ENCODE data around the gene PRR16. TPM values are rescaled to one million over a fixed set of nuclear protein-coding genes. Genes with fewer than 3 reads are reported as not detected.

PRR16 gene
- total RNA-seq, 4 donors from 2014 or later: 1.8 to 3.9 (median 2.8) TPM; not detected in 1

DNA sequence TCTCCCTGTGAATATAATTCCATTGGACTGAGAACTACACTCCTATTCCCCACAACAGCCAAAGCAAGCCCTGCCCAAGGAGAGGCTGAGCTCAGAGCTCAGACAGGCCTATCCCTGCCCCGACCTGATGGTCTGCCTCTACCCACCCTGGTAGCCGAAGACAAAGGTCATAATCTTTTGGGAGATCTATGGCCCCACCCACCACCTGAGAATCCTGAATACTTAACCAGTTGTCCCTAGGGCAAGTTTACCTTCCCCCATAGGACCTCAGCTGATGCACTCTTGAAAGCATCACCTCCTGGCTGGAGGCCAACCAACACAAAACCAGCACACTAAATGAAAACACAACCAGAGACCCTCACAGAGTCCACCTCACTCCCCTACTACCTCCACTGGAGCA is 167.5 kb downstream of the PRR16 start:
- 62 to 79% methylated on average over 2 of the region's 2 CpGs for WGBS, 2 donors
- no peak for TF ChIP-seq POLR2A (IDR thresholded peaks at IDR 0.05)
- TF ChIP-seq, protein P1, sequence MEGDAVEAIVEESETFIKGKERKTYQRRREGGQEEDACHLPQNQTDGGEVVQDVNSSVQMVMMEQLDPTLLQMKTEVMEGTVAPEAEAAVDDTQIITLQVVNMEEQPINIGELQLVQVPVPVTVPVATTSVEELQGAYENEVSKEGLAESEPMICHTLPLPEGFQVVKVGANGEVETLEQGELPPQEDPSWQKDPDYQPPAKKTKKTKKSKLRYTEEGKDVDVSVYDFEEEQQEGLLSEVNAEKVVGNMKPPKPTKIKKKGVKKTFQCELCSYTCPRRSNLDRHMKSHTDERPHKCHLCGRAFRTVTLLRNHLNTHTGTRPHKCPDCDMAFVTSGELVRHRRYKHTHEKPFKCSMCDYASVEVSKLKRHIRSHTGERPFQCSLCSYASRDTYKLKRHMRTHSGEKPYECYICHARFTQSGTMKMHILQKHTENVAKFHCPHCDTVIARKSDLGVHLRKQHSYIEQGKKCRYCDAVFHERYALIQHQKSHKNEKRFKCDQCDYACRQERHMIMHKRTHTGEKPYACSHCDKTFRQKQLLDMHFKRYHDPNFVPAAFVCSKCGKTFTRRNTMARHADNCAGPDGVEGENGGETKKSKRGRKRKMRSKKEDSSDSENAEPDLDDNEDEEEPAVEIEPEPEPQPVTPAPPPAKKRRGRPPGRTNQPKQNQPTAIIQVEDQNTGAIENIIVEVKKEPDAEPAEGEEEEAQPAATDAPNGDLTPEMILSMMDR (IDR thresholded peaks at IDR 0.05): no peak
- DNase-seq (ENCODE audit: low spot score in 2 of 2): no peak
- intact Hi-C loops (cut with DNase I; ENCODE audit: low total_unique reads): no loop called here
- H3K4me3 ChIP-seq (ENCODE audit: low read depth, poor library complexity, severe bottlenecking): no peak overlapping the region

DNA sequence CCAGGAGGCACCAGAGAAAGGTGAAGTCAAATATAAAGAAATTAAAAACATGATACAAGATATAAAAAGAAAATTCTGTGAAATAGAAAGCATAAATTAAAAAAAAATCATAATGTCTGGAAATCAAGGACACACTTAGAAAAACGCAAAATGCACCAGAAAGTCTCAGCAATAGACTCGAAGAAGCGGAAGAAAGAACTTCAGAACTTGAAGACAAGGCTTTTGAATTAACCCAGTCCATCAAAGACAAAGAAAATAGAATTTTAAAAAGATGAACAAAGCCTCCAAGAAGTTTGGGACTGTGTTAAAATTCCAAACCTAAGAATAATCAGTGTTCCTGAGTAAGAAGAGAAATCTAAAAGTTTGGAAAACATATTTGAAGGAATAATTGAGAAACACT is 168.3 kb downstream of the PRR16 start:
- WGBS, 2 donors: 89 to 91% methylated on average over 3 of the region's 3 CpGs
- TF ChIP-seq, protein P1 (IDR thresholded peaks at IDR 0.05): no peak
- DNase-seq (ENCODE audit: low spot score in 2 of 2): no peak
- H3K4me3 ChIP-seq (ENCODE audit: low read depth, poor library complexity, severe bottlenecking): no peak overlapping the region
- intact Hi-C loops (cut with DNase I; ENCODE audit: low total_unique reads): no loop called here

DNA sequence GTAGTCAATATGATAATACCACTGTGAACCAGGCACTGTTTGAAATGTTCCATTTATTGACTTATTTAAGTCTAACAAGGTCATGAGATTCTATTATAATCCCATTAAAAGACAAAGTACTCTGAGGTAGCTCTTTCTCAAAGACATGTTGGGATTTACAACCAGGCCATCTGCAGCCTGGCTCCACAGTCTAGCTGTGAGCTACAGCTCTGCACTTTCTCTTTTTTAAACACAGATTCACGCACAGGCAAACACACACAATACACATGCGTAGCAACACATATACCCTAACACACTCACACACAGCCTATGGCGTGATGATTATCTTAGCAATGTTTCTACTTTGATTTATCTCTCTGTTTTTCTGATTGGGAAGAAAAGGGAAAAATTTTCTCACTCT is 174.3 kb downstream of the PRR16 start:
- no peak for DNase-seq (ENCODE audit: low spot score in 2 of 2)
- WGBS, 2 donors: 54 to 56% methylated on average over 3 of the region's 3 CpGs
- no peak for TF ChIP-seq POLR2A (IDR thresholded peaks at IDR 0.05)
- TF ChIP-seq, protein P1 (IDR thresholded peaks at IDR 0.05): no peak
- H3K4me3 ChIP-seq (ENCODE audit: low read depth, poor library complexity, severe bottlenecking): no peak overlapping the region
- intact Hi-C loops (cut with DNase I; ENCODE audit: low total_unique reads): no loop called here

DNA sequence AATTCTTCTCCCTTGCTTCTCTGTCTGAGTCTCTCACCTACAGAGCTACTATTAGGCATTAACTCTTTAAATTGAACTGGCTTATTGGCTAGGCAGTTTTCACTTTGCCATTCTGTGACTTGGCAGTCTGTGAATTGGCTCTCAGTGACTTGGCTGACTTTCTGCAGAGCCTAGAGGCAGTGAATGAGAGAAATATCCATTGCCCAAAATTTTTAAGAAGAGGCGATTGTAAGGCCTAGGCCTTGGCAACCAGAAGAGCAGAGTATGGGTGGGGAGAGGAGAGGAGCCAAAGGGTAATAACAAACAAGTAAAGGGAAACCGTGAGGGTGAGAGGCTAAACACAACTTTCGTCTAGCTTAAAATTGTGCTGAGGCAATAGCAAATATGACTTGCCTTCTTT is 176.7 kb downstream of the PRR16 start:
- H3K4me3 ChIP-seq (ENCODE audit: low read depth, poor library complexity, severe bottlenecking): no peak overlapping the region
- DNase-seq (ENCODE audit: low spot score in 2 of 2): no peak
- TF ChIP-seq, protein P1 (IDR thresholded peaks at IDR 0.05): no peak
- TF ChIP-seq POLR2A (IDR thresholded peaks at IDR 0.05): no peak
- intact Hi-C loops (cut with DNase I; ENCODE audit: low total_unique reads): no loop called here
- 37 to 49% methylated on average over 3 of the region's 3 CpGs for WGBS, 2 donors

DNA sequence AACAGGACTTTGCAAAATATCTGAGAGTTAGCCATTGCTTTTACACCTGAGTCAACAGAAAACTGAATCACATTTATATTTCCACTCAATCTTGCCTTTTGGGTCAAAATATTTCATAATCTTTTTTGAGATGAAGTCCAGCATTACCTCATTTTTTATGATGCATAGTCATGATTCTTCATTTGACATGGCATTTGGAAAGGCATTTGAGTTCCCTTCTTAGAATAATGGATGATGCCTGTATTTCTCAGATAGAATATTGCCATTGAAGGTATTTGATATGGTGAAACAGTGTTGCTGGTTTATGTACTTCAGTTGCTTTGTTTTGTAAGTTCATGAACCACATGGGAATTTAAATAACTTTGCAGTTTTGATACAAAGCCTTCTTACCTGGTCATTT is 180.4 kb downstream of the PRR16 start:
- no peak for DNase-seq (ENCODE audit: low spot score in 2 of 2)
- no peak for TF ChIP-seq POLR2A (IDR thresholded peaks at IDR 0.05)
- TF ChIP-seq, protein P1 (IDR thresholded peaks at IDR 0.05): no peak
- intact Hi-C loops (cut with DNase I; ENCODE audit: low total_unique reads): no loop called here
- H3K4me3 ChIP-seq (ENCODE audit: low read depth, poor library complexity, severe bottlenecking): no peak overlapping the region

DNA sequence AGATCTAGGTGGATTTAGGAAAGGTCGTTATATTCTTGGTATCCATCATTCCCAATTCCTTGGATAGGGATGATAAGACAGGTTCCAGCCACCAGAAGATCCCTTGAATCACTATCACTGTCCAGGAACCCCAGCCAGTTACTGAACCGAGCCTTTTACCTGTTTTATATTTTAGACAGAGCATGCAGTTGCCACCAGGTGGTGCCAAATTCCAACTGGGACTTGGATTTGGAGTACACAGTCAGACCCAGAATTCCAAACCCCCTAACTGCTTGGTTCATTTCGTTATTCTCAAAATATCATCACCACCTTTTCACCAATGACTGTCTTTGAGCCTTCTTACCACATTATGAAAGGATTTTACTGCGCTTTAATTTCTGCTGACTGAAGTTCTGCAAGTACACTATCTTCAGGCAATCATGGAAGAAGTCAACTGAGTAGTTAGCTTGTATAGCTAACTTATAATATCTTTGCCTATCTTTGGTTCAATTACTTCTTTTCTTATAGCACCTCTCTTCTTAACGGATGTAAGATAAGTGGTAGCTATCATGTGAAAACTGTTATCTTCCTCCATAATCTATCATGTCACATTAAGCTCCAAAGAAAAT is 191.8 kb downstream of the PRR16 start:
- DNase-seq (ENCODE audit: low spot score in 2 of 2): peak in 1 of 2 donors; percentile 16
- H3K4me3 ChIP-seq (ENCODE audit: low read depth, poor library complexity, severe bottlenecking): no peak overlapping the region
- intact Hi-C loops (cut with DNase I; ENCODE audit: low total_unique reads): no loop called here
- TF ChIP-seq, protein P1 (IDR thresholded peaks at IDR 0.05): no peak
- no peak for TF ChIP-seq POLR2A (IDR thresholded peaks at IDR 0.05)
- 60 to 65% methylated on average over 5 of the region's 5 CpGs for WGBS, 2 donors

Measured in lower leg skin (tissue), 4 donors.